AG04449 (cell line): ENCODE measurements around the gene MOV10L1.

Source experiments
- CTCF ChIA-PET: fragments of 350-600 bp; formaldehyde crosslinking; extraction: SDS; loops from one replicate; lab custom pipeline; 2021; ENCODE audit warnings: antibody characterized with exemption; lab: Yijun Ruan, JAX
- POLR2A ChIA-PET: fragments of 400-600, 350-600 bp; formaldehyde crosslinking; extraction: SDS; loops from one replicate; lab custom pipeline; 2020; ENCODE audit warnings: antibody characterized with exemption, inconsistent platforms; lab: Yijun Ruan, JAX
- DNase-seq: peaks from one replicate; pipeline ENCODE4 v3.0.0-alpha.2; 2010; ENCODE audit warnings: low read depth, low spot score
- H3K4me3 ChIP-seq: 2 replicates; pipeline ENCODE4 v1.5.1; 2011; ENCODE audit warnings: low read depth, mild to moderate bottlenecking, control low read depth, low read length
- TF ChIP-seq, protein P1 (sequence below): IDR thresholded peaks from one replicate; pipeline ENCODE4 v1.5.1; 2011; ENCODE audit warnings: mild to moderate bottlenecking, moderate library complexity, low read length, control low read depth, inconsistent platforms; ENCODE audit not compliant: insufficient read depth; ENCODE audit errors: missing control alignments

The MOV10L1 gene

GRCh38 chr22:50190182-50190940 is 100.6 kb downstream of the MOV10L1 start:
- ChIA-PET CTCF (interaction anchor here (1.0 to 1.5 kb wide), 4 partner anchors 11 to 259 kb away, joined by 3 to 5 read pairs (median 4); no protein-coding TSS in a partner anchor), POLR2A (no interaction called here)
- TF ChIP-seq, protein P1, sequence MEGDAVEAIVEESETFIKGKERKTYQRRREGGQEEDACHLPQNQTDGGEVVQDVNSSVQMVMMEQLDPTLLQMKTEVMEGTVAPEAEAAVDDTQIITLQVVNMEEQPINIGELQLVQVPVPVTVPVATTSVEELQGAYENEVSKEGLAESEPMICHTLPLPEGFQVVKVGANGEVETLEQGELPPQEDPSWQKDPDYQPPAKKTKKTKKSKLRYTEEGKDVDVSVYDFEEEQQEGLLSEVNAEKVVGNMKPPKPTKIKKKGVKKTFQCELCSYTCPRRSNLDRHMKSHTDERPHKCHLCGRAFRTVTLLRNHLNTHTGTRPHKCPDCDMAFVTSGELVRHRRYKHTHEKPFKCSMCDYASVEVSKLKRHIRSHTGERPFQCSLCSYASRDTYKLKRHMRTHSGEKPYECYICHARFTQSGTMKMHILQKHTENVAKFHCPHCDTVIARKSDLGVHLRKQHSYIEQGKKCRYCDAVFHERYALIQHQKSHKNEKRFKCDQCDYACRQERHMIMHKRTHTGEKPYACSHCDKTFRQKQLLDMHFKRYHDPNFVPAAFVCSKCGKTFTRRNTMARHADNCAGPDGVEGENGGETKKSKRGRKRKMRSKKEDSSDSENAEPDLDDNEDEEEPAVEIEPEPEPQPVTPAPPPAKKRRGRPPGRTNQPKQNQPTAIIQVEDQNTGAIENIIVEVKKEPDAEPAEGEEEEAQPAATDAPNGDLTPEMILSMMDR: peak; percentile 27
- H3K4me3 ChIP-seq: peak overlapping the region; percentile 20
- no peak for DNase-seq

DNA sequence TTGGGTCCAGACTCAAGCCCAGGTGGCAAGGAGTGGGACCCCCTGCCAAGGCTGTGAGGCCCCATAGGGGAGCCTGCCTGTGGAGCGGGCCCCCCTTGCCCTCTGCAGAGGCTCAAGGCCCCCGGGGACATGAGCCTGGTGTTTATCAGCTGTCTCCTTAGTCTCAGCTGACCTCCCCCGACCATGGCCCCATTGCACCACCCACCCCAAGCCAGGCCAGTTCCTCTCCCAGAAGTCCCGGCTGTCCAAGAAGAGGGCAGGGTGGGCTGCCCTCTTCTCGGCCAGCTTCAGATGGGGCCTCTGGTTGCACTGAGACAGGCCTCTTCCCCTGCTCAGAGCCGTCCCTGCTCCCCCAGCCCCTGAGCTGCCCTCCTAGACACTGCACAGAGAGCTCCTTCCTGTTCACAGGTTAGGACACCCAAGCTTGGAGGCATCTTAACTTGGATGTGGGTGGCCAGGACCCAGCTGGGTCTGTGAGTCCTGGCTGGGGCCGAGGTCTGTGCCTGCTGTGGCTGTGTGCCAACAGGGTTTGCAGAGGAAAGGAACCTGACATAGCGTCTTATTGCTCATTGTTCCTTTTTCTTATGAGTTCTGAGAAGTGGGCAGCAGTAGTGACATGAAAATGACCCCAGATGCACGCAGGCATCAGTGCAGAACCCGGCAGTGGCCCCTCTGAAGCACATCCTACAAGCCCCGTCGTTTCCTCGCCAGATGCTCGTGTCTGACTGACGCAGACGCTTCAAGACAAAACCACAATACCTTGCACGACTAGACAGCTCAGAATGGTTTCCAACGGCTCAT is 101.3 kb downstream of the MOV10L1 start:
- no peak overlapping the region for H3K4me3 ChIP-seq
- DNase-seq: no peak
- POLR2A ChIA-PET: no interaction called here
- CTCF ChIA-PET: interaction anchor here (1.0 to 1.5 kb wide), 3 partner anchors 10 to 260 kb away, joined by 3 to 5 read pairs (median 4); no protein-coding TSS in a partner anchor
- TF ChIP-seq, protein P1: no peak

- CTCF ChIA-PET: no interaction called here
- DNase-seq: no peak
- POLR2A ChIA-PET: no interaction called here
- H3K4me3 ChIP-seq: no peak overlapping the region
- TF ChIP-seq, protein P1: no peak
These were observed 102.8 kb downstream of the MOV10L1 start for GRCh38 chr22:50192436-50193204.

DNA sequence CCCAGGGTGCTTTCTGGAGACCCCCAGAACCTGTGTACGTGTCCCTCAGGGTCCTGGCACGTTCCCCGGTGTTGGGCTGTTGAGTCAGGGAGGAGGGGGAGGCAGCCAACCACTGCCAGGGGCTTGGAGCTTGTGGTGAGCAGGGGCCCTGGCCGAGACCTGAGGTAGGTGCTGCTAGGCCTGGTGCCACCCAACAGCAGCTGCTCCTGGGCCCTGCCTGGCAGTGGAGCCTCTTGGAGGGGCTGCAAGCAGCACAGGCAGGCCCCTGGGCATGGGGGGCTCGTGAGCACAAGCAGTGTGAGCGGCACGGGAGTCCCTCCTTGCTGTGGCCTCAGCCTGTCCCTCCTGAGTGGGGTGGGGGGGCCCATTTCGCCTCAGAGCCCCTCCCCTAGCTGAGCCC is 103.8 kb downstream of the MOV10L1 start:
- no peak for DNase-seq
- ChIA-PET POLR2A (no interaction called here), CTCF (interaction anchor here (0.6 to 1.5 kb wide), 2 partner anchors 15 to 332 kb away, joined by 3 to 5 read pairs; no protein-coding TSS in a partner anchor)
- no peak overlapping the region for H3K4me3 ChIP-seq
- TF ChIP-seq, protein P1: no peak

GRCh38 chr22:50194037-50194805 is 104.4 kb downstream of the MOV10L1 start:
- CTCF ChIA-PET: interaction anchor here (0.6 to 1.5 kb wide), 2 partner anchors 14 to 332 kb away, joined by 3 to 5 read pairs; no protein-coding TSS in a partner anchor
- DNase-seq: no peak
- TF ChIP-seq, protein P1: no peak
- no peak overlapping the region for H3K4me3 ChIP-seq
- POLR2A ChIA-PET: no interaction called here
